Adipose tissue (tissue), 3 donors: ENCODE measurements around the gene ROPN1. TPM values are rescaled to one million over a fixed set of nuclear protein-coding genes. Genes with fewer than 3 reads are reported as not detected.

Experiments
- H3K27ac ChIP-seq: one replicate; pipeline ENCODE4 v1.5.1; 2013; ENCODE audit warnings: low read depth, low read length
- WGBS, 3 donors: extraction: QIAGEN DNeasy Blood & Tissue Kit; methylation state at CpG; one replicate each; pipeline ENCODE4 v1.1.7; 2013; 5-methylcytosine and 5-hydroxymethylcytosine counted together
- polyA plus RNA-seq, 3 donors: library from polyadenylated mRNA; stranded (reverse); fragments of 200-250 nt; gene quantifications; one replicate each; pipeline ENCODE4 v1.2.3, GENCODE V29; 2013
- donor health status: healthy with polysubstance abuse.
- donor health status: Bipolar disorder and iron deficiency.
- donor health status: healthy.

Gene ROPN1
- polyA plus RNA-seq, 3 donors: not detected

DNA sequence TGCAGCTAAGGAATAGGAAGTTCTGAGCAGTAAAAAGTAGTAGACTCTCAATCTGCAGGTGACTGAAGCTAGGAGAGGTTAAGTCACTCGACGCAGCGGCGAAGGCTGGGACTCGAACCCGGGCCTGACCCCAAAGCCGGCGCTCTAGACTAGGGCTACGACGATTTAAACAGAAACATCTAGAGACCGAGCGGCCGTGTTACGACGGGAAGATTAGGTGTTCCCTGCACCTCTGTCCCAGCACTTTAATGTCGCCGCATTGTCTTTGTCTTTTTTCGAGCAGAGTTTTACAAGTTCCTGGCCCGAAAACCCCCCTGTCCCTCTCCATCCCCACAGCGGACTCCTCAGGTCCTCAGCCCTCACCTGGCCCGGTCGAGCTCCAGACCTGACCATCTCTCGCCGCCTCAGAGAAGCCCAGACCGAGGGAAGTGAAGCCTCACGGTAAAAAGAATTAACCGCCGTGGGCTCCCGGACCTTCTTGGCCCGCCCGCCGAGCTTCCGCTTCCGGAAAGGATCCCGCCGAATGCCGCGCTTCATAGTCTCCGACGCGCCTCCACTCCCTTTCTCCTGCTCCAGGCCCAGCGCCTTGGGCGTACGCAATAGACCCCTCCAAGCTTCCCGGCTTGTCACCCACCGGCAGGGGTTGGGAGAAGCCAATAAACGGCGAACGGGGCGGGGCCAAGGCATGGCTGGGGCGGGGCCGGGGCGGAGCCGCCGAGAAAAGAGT, 31.0 kb downstream of the ROPN1 start, which contains the start of gene CCDC14:
Gene CCDC14 (minus strand): TSS at position 449 of the 727 bp plus-strand sequence. CDS start 56 bp downstream, at position 393.
- no peak within 1 kb of the TSS for H3K27ac ChIP-seq
- 1% methylated on average over 55 of the region's 55 CpGs for WGBS, 3 donors

DNA sequence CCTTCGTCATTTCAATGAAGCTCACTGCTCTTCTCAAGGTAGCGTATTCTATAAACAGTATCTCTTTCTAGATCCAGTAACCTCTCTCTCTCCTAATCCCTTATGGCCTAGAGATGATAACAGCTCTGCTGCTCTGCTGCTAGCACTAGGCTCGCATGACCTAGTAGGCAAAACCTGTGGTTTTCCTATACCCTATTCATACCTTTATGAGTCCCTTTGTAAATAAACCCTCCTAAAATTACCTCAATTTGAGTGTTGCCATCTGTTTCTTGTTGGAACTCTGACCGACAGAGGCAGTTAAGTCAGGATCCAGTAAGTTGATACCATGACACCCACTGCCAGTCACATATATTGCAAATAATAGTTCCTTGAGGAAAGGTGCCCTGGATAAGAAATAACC, 38.2 kb downstream of the ROPN1 start:
- WGBS, 3 donors: 94 to 98% (median 98%) methylated on average over 4 of the region's 4 CpGs

GRCh38 chr3:123952844-123953520, 38.9 kb downstream of the ROPN1 start:
- 95 to 97% (median 96%) methylated on average over 4 of the region's 4 CpGs for WGBS, 3 donors

More for the DNA sequence above, 38.2 kb downstream of the ROPN1 start:
- no peak overlapping the region for H3K27ac ChIP-seq

DNA sequence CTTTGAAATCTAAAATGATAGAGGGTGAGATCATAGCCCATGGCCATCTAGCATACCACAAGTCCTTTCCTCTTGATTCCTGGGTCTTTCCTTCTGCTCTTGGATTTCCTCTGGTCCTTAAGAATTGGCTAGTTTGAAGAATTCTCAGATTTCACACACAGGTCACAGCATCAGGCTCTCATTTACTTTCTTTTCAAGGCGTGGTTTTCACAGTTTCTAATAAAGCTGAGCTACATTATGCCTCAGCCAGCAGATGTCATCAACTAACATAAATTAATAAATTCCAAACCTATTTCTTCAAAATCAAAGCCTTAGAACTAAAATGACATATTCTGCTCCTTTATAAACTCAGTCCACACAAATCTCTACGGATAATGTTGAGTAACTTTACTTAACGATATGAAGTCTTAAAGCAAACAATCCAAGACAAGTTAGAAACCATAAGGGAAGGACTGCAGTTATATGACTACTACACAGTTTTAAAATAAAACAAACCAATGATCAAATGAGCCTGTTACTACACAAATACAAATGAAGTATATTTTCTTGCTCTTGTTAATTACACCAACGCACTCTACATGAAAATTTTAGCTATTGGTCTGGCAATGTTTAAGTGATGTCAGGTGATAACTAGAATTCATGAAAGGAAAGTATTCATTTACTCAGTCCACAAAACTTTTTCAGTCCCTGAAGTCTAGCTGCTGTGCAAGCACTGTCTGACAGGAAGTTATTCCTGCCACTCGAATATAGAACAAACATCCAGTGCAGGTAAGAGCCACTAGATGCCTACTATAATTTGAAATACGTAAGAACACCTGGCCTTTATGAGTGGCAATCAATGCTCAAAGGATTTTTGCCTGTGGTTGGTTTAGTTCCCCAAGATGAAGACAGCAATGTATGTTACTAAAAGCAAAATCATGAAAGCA, 40.1 kb downstream of the ROPN1 start:
- 42 to 90% (median 83%) methylated on average over 6 of the region's 6 CpGs for WGBS, 3 donors
- no peak overlapping the region for H3K27ac ChIP-seq

More at GRCh38 chr3:123952844-123953520, 38.9 kb downstream of the ROPN1 start:
- no peak overlapping the region for H3K27ac ChIP-seq

DNA sequence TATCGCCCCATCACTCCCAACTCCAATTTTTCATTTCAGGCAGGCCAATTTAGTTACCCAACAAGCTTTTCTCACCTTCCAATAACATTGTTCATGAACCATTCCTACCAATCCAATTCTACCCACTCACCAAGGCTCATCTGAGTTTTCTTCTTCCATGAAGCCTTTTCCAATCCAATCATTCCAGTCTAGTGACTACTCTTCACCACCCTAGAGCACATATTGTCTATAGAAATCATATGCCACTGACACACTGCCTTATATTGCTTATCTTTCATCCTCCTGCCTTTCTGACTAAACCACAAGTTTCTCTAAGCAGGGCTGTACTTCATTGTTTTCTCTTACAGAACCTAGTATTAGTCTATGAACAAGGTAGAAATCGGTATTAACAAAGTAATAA, 42.3 kb downstream of the ROPN1 start:
- WGBS, 3 donors: 98 to 99% (median 99%) methylated on average over 2 of the region's 2 CpGs
- H3K27ac ChIP-seq: no peak overlapping the region

DNA sequence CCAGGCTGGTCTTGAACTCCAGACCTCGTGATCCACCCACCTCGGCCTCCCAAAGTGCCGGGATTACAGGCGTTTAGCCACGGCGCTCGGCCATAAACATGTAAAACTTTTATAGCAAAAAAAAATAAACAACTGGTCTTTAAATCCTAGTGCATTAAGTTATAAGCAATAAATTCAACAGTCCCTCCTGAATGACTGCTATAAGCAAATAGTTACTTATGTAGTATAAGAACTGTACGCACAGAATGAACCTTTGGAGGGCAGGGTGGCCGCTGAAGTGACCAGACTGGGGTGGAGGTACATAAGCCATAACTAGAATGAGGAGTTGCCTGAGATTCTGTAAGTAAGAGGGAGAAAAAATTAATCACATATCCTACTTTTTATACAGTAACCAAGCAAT, 43.5 kb downstream of the ROPN1 start:
- 96 to 98% (median 98%) methylated on average over 9 of the region's 9 CpGs for WGBS, 3 donors
- no peak overlapping the region for H3K27ac ChIP-seq

DNA sequence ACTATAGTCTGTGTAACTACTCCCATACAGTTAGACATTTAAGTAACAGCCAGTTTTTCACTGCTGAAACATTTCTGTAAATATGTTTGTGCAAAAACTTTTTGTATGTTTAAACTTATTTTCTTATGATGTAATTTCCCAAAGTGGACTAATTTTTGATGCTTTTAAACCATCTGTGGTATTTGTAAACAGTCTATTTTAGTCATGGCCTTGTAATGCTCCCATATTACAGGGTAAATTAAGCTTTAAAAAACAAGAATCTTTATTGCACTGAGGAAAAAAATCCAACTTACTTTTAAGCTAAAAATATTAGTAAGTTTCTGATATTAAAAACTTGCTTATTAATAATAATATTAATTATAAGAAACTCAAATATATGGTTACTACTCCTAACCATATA, 44.4 kb downstream of the ROPN1 start:
- no peak overlapping the region for H3K27ac ChIP-seq

DNA sequence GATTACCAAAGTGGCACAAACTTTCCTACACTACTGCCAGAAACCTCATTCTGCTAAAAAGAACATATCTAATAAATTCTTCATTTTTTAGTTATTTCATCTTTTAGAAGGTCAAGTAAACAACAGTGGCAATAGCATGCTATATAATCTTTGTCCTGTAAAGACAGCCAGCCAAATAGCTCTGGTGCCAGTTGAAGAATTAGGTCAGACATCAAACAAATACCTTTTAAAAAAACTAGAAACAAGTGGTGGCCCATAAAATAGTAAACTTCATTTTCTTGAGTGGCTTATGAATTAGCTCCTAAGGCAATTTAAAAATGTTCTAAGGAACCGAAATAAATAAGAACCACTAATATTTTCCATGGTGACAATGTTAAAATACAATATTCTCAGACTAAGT, 50.4 kb downstream of the ROPN1 start:
- WGBS, 3 donors: 91 to 98% (median 97%) methylated on average over 1 of the region's 1 CpG
- no peak overlapping the region for H3K27ac ChIP-seq

DNA sequence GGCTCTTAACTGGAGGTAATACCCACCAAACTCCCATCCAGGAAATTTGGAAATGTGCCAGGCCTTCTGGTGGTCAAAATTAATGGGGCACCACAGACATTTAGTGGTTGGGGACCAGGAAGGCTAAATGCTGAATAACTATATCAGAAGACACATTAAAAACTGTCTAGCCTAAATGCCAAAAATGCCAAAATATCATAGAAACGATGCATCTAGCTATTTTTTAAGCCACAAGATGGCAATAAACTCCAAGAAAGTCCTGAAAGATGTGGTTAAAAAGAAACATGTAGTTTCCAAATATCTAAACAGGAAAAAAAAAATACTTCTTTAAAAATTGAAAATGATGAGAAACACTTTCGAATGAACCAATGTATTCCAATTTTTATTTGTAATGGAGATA, 50.8 kb downstream of the ROPN1 start:
- H3K27ac ChIP-seq: no peak overlapping the region
- WGBS, 3 donors: 50 to 69% (median 60%) methylated on average over 2 of the region's 2 CpGs

- WGBS, 3 donors: 79 to 92% (median 82%) methylated on average over 2 of the region's 2 CpGs
- no peak overlapping the region for H3K27ac ChIP-seq
Measured at GRCh38 chr3:123939706-123940105, 52.2 kb downstream of the ROPN1 start.

DNA sequence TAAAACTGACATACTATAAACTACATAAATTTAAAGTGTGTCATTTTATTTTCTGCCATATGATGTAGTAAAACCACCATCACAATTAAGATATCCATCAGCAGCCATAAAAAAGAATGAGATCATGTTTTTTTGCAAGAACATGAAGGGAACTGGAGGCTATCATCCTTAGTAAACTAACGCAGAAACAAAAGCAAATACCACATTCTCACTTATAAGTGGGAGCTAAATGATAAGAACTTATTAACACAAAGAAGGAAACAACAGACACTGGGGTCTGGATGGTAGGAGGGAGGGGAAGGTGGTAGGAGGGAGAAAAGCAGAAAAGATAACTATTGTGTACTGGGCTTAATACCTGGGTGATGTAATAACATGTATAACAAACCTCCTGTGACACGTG, 55.5 kb downstream of the ROPN1 start:
- H3K27ac ChIP-seq: no peak overlapping the region
- 76 to 93% (median 82%) methylated on average over 2 of the region's 2 CpGs for WGBS, 3 donors

- H3K27ac ChIP-seq: no peak overlapping the region
Measured at GRCh38 chr3:123935830-123936229, 56.1 kb downstream of the ROPN1 start.

- WGBS, 3 donors: 74 to 93% (median 90%) methylated on average over 2 of the region's 2 CpGs
- H3K27ac ChIP-seq: no peak overlapping the region
Measured at GRCh38 chr3:123934250-123934649, 57.7 kb downstream of the ROPN1 start.

DNA sequence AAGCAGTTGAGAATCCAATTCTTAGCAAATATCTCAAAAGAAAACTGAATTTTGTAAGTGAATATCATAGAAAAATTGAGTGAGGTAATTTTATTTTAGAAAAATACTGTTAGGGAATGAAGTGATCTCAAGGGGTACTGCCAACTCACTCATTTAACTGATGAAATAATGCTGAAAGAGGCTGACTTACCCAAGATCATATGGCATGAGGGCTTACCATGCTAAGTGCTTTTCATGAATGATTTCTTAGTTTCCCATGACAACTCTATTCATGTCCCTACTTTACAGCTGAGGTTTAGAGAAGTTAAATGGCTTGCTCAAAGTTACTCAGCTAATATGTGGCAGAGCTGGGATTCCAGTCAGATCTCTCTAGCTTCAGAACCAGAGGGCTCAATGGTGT, 61.5 kb downstream of the ROPN1 start:
- no peak overlapping the region for H3K27ac ChIP-seq

GRCh38 chr3:123929325-123929724, 62.6 kb downstream of the ROPN1 start:
- no peak overlapping the region for H3K27ac ChIP-seq
- 95 to 98% (median 95%) methylated on average over 9 of the region's 9 CpGs for WGBS, 3 donors

DNA sequence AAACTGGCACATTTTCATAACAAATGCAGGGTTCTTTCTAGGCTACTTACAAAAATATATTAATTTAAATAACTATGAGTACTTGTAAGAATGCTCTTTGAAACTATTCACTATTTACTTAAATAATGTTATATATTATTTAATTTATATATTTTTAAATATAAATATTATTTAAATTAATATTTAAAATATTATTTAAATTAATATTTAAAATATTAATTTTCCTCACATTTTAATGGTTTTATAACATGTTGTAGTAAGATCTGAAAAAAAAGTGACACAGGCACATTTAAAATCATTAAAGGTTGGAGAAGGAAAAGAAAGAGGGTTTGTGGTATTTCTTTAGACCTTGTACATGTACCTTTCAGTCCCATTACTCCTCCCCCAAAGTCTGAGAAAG, 65.5 kb downstream of the ROPN1 start:
- no peak overlapping the region for H3K27ac ChIP-seq

DNA sequence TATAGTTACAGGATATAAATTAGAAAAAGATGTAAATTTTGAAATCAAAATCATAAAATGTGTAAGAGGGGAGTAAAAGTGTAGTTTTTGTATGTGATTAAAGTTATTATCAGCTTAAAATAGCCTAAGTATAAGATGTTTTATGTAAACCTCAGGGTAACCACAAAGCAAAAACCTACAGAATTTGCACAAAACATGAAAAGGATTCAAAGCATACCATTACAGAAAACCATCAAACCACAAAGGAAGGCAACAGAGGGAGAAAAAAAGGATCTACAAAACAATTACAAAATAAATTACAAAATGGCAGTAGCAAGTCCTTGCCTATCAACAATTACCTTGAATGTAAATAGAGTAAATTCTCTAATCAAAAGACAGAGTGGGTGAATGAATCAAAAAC, 71.1 kb downstream of the ROPN1 start:
- no peak overlapping the region for H3K27ac ChIP-seq

- 95 to 97% (median 97%) methylated on average over 1 of the region's 1 CpG for WGBS, 3 donors
- no peak overlapping the region for H3K27ac ChIP-seq
Measured at GRCh38 chr3:123920383-123920782, 71.5 kb downstream of the ROPN1 start.

DNA sequence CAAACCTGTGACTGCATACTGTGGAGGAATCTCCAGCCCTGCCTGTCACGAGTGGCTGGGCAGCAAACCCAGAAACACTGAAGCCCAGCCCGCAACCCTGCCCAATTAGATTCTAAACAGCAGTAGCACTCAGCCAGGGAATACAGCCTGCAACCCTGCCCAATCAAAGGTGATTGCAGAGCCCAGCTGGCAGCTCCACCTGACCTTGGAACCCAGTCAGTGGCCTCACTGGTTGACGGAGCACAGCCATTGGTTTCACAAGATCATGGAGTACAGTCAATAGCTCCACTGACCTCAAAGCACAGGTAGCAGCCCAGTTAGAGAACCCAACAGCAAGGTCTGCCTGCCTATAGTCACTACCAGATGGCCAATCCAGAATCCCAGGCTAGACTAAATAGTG, 72.6 kb downstream of the ROPN1 start:
- WGBS, 3 donors: 87 to 98% (median 94%) methylated on average over 3 of the region's 3 CpGs

More for the DNA sequence above, 72.6 kb downstream of the ROPN1 start:
- no peak overlapping the region for H3K27ac ChIP-seq
